Activated CD8-positive, alpha-beta memory T cell treated with anti-CD3 and anti-CD28 coated beads, Interleukin-2, amount 10 ng/mL, durations not matched to agents 7 days and 5 days (primary cell): Measurements from ENCODE around the gene C2CD4B. TPM values are rescaled to one million over a fixed set of nuclear protein-coding genes. Genes with fewer than 3 reads are reported as not detected.
A peak's percentile ranks its signal among the peaks of the same experiment; 100 is the strongest.

Source experiments
- ATAC-seq: fragments of 150-1000 bp; cut with Tn5 transposase; one replicate; pipeline ENCODE4 v1.10.0; 2021; ENCODE audit warnings: moderate library complexity
- CTCF ChIA-PET: fragments of 350-600 bp; sonication (Branson Sonifier 250); formaldehyde crosslinking; loops from one replicate; lab custom pipeline; 2021; ENCODE audit warnings: antibody characterized with exemption; lab: Charles Lee
- DNase-seq: peaks from one replicate; pipeline ENCODE4 v3.0.0-alpha.2; 2020
- H3K27ac Mint-ChIP-seq: one replicate; pipeline ENCODE4 v1.8.0; 2021; ENCODE audit warnings: mild to moderate bottlenecking, mixed read lengths
- H3K27me3 Mint-ChIP-seq: one replicate; pipeline ENCODE4 v1.8.0; 2021; ENCODE audit warnings: mixed read lengths
- H3K36me3 Mint-ChIP-seq: one replicate; pipeline ENCODE4 v1.8.0; 2021; ENCODE audit warnings: mild to moderate bottlenecking, mixed read lengths
- H3K4me1 Mint-ChIP-seq: one replicate; pipeline ENCODE4 v1.8.0; 2021; ENCODE audit warnings: mixed read lengths
- H3K4me3 Mint-ChIP-seq: one replicate; pipeline ENCODE4 v1.8.0; 2021; ENCODE audit warnings: mild to moderate bottlenecking, moderate library complexity, mixed read lengths
- H3K9me3 Mint-ChIP-seq: one replicate; pipeline ENCODE4 v1.8.0; 2022; ENCODE audit warnings: low read depth, mixed read lengths
- total RNA-seq, 2 experiments: library from RNA; stranded (reverse); gene quantifications; one replicate each; pipeline ENCODE4 v1.2.3, GENCODE V29; 2021

C2CD4B gene
- total RNA-seq, 2 experiments from 2014 or later: 0.23 TPM; not detected in 1

GRCh38 chr15:62141643-62142588 lies 23.2 kb downstream of the C2CD4B start:
- H3K9me3 Mint-ChIP-seq: no peaks in the 10 kb centered on the region

GRCh38 chr15:62141200-62141599 lies 23.9 kb downstream of the C2CD4B start:
- H3K4me1 Mint-ChIP-seq: peaks cover 4% of the 10 kb centered on the region
- H3K4me3 Mint-ChIP-seq: no peak overlapping the region
- ATAC-seq (no peak), DNase-seq (no peak)
- CTCF ChIA-PET: no interaction called here
- no peaks in the 10 kb centered on the region for H3K36me3 Mint-ChIP-seq
- no peaks in the 10 kb centered on the region for H3K9me3 Mint-ChIP-seq
- no peak overlapping the region for H3K27ac Mint-ChIP-seq
- H3K27me3 Mint-ChIP-seq: peaks cover 22% of the 10 kb centered on the region

More at GRCh38 chr15:62141643-62142588, 23.2 kb downstream of the C2CD4B start:
- Mint-ChIP-seq H3K4me3 (no peak overlapping the region), H3K36me3 (no peaks in the 10 kb centered on the region), H3K27ac (no peak overlapping the region), H3K4me1 (peaks cover 4% of the 10 kb centered on the region), H3K27me3 (peaks cover 22% of the 10 kb centered on the region)
- ATAC-seq: no peak
- DNase-seq: no peak
- CTCF ChIA-PET: interaction anchor here (0.7 kb wide), 1 partner anchor 111 kb away, joined by 3 read pairs; no protein-coding TSS in a partner anchor

GRCh38 chr15:62138124-62138523 lies 27.0 kb downstream of the C2CD4B start:
- H3K27me3 Mint-ChIP-seq: peaks cover 25% of the 10 kb centered on the region
- CTCF ChIA-PET: no interaction called here
- H3K9me3 Mint-ChIP-seq: no peaks in the 10 kb centered on the region
- peaks cover 4% of the 10 kb centered on the region for H3K4me1 Mint-ChIP-seq
- no peak for ATAC-seq
- H3K36me3 Mint-ChIP-seq: no peaks in the 10 kb centered on the region
- H3K27ac Mint-ChIP-seq: no peak overlapping the region
- no peak for DNase-seq
- H3K4me3 Mint-ChIP-seq: no peak overlapping the region

- H3K27me3 Mint-ChIP-seq: peaks cover 24% of the 10 kb centered on the region
- CTCF ChIA-PET: no interaction called here
- H3K9me3 Mint-ChIP-seq: no peaks in the 10 kb centered on the region
- no peak overlapping the region for H3K27ac Mint-ChIP-seq
- ATAC-seq (no peak), DNase-seq (no peak)
- H3K4me3 Mint-ChIP-seq: no peak overlapping the region
- H3K4me1 Mint-ChIP-seq: peaks cover 4% of the 10 kb centered on the region
- H3K36me3 Mint-ChIP-seq: no peaks in the 10 kb centered on the region
Measured at GRCh38 chr15:62136911-62137865, 27.9 kb downstream of the C2CD4B start.

- Mint-ChIP-seq H3K27me3 (peaks cover 22% of the 10 kb centered on the region), H3K36me3 (no peaks in the 10 kb centered on the region), H3K27ac (no peak overlapping the region), H3K4me1 (no peaks in the 10 kb centered on the region), H3K4me3 (no peak overlapping the region), H3K9me3 (no peaks in the 10 kb centered on the region)
- DNase-seq: no peak
- no peak for ATAC-seq
- CTCF ChIA-PET: no interaction called here
Measured at GRCh38 chr15:62135532-62136134, 29.5 kb downstream of the C2CD4B start.

- H3K36me3 Mint-ChIP-seq: no peaks in the 10 kb centered on the region
Measured at GRCh38 chr15:62133141-62133540, 31.9 kb downstream of the C2CD4B start.

GRCh38 chr15:62128916-62129315 lies 36.2 kb downstream of the C2CD4B start:
- ATAC-seq (peak; percentile 63), DNase-seq (peak; percentile 44)
- Mint-ChIP-seq H3K9me3 (peaks cover 2% of the 10 kb centered on the region), H3K27me3 (peaks cover 35% of the 10 kb centered on the region), H3K36me3 (no peaks in the 10 kb centered on the region), H3K4me1 (peaks cover 29% of the 10 kb centered on the region), H3K4me3 (no peak overlapping the region), H3K27ac (no peak overlapping the region)
- CTCF ChIA-PET: interaction anchor here (1.1 kb wide), 1 partner anchor 11 kb away, joined by 3 read pairs; no protein-coding TSS in a partner anchor

More at GRCh38 chr15:62133141-62133540, 31.9 kb downstream of the C2CD4B start:
- Mint-ChIP-seq H3K27me3 (peaks cover 32% of the 10 kb centered on the region), H3K4me1 (peaks cover 13% of the 10 kb centered on the region), H3K9me3 (no peaks in the 10 kb centered on the region), H3K27ac (no peak overlapping the region), H3K4me3 (no peak overlapping the region)
- ATAC-seq (no peak), DNase-seq (no peak)
- CTCF ChIA-PET: no interaction called here

- H3K36me3 Mint-ChIP-seq: no peaks in the 10 kb centered on the region
- no peak overlapping the region for H3K27ac Mint-ChIP-seq
- H3K4me1 Mint-ChIP-seq: peaks cover 32% of the 10 kb centered on the region
- H3K27me3 Mint-ChIP-seq: peaks cover 30% of the 10 kb centered on the region
- H3K4me3 Mint-ChIP-seq: no peak overlapping the region
- H3K9me3 Mint-ChIP-seq: peaks cover 2% of the 10 kb centered on the region
- ATAC-seq (no peak), DNase-seq (no peak)
- CTCF ChIA-PET: interaction anchor here (1.6 kb wide), 1 partner anchor 128 kb away, joined by 4 read pairs; no protein-coding TSS in a partner anchor
Measured at GRCh38 chr15:62126364-62126763, 38.7 kb downstream of the C2CD4B start.

- H3K36me3 Mint-ChIP-seq: no peaks in the 10 kb centered on the region
- CTCF ChIA-PET: interaction anchor here (1.6 kb wide), 1 partner anchor 128 kb away, joined by 4 read pairs; no protein-coding TSS in a partner anchor
- ATAC-seq: no peak
- peaks cover 2% of the 10 kb centered on the region for H3K9me3 Mint-ChIP-seq
- H3K27me3 Mint-ChIP-seq: peaks cover 27% of the 10 kb centered on the region
- H3K4me3 Mint-ChIP-seq: no peak overlapping the region
- no peak for DNase-seq
- peaks cover 35% of the 10 kb centered on the region for H3K4me1 Mint-ChIP-seq
- H3K27ac Mint-ChIP-seq: no peak overlapping the region
Measured at GRCh38 chr15:62125773-62126172, 39.3 kb downstream of the C2CD4B start.

GRCh38 chr15:62124973-62125303 lies 40.1 kb downstream of the C2CD4B start:
- Mint-ChIP-seq H3K4me3 (no peak overlapping the region), H3K27ac (peak overlapping the region; percentile 47), H3K36me3 (no peaks in the 10 kb centered on the region), H3K27me3 (peaks cover 21% of the 10 kb centered on the region), H3K9me3 (peaks cover 2% of the 10 kb centered on the region), H3K4me1 (peaks cover 36% of the 10 kb centered on the region)
- peak; percentile 16 for ATAC-seq
- CTCF ChIA-PET: interaction anchor here (1.6 kb wide), 1 partner anchor 129 kb away, joined by 4 read pairs; no protein-coding TSS in a partner anchor
- DNase-seq: no peak

GRCh38 chr15:62124176-62124972 lies 40.7 kb downstream of the C2CD4B start:
- Mint-ChIP-seq H3K36me3 (no peaks in the 10 kb centered on the region), H3K4me1 (peaks cover 40% of the 10 kb centered on the region), H3K27me3 (peaks cover 16% of the 10 kb centered on the region), H3K27ac (peak overlapping the region; percentile 47), H3K4me3 (no peak overlapping the region), H3K9me3 (peaks cover 2% of the 10 kb centered on the region)
- DNase-seq (no peak), ATAC-seq (no peak)
- CTCF ChIA-PET: no interaction called here

- H3K4me3 Mint-ChIP-seq: no peak overlapping the region
- CTCF ChIA-PET: no interaction called here
- peak overlapping the region; percentile 12 for H3K27ac Mint-ChIP-seq
Measured at GRCh38 chr15:62122249-62122648, 42.8 kb downstream of the C2CD4B start.

More at GRCh38 chr15:62122249-62122648, 42.8 kb downstream of the C2CD4B start:
- Mint-ChIP-seq H3K36me3 (no peaks in the 10 kb centered on the region), H3K27me3 (peaks cover 2% of the 10 kb centered on the region), H3K9me3 (peaks cover 2% of the 10 kb centered on the region), H3K4me1 (peaks cover 32% of the 10 kb centered on the region)
- DNase-seq: no peak
- ATAC-seq: no peak
